Ovary (tissue), 9 donors: ENCODE data around the gene WIZ. TPM values are rescaled to one million over a fixed set of nuclear protein-coding genes. Genes with fewer than 3 reads are reported as not detected.

Experiments used
- DNase-seq, 5 donors: peaks; one replicate each; pipeline ENCODE4 v3.0.0-alpha.2; 2019 to 2020
- H3K27ac ChIP-seq, 2 donors: fragments of 200-600 bp; one replicate each; pipeline versions ENCODE4 v1.5.1 to v1.8.0; 2019 to 2022
- H3K27me3 ChIP-seq: fragments of 200-600 bp; one replicate; pipeline ENCODE4 v1.8.0; 2022
- H3K36me3 ChIP-seq: fragments of 200-600 bp; sonication (generic); one replicate; pipeline ENCODE4 v1.5.1; 2019
- H3K4me1 ChIP-seq: one replicate; pipeline ENCODE4 v1.8.1; 2013; ENCODE audit warnings: mild to moderate bottlenecking, moderate library complexity; ENCODE audit not compliant: insufficient read depth
- H3K4me3 ChIP-seq: fragments of 200-600 bp; sonication (generic); one replicate; pipeline ENCODE4 v1.5.1; 2017
- H3K9me3 ChIP-seq, 2 donors: fragments of 200-600 bp in 1 of 2; sonication (generic) in 1 of 2; one replicate each; pipeline versions ENCODE4 v1.5.1 to v1.8.1; 2013 to 2019; ENCODE audit warnings: mild to moderate bottlenecking in 1 of 2, moderate library complexity in 1 of 2
- EP300 ChIP-seq: sonication (generic); formaldehyde crosslinking; IDR thresholded peaks from one replicate; pipeline ENCODE4 v1.6.1; 2017; ENCODE audit warnings: antibody characterized with exemption
- POLR2A ChIP-seq: fragments of 450-650 bp; IDR thresholded peaks from one replicate; pipeline ENCODE4 v1.6.1; 2017; ENCODE audit warnings: antibody characterized with exemption, mild to moderate bottlenecking, moderate library complexity
- WGBS, 3 donors: extraction: QIAGEN DNeasy Blood & Tissue Kit in 1 of 3; methylation state at CpG; one replicate each; pipeline versions ENCODE4 v1.1.5 to v1.1.7; 2013 to 2017; 5-methylcytosine and 5-hydroxymethylcytosine counted together
- intact Hi-C, 4 donors: fragments of 100-400 bp; cut with DNase I; formaldehyde crosslinking; loops; one replicate each; pipeline versions ENCODE4 v1.11.0 to v1.15.1; 2022 to 2023
- polyA plus RNA-seq, 2 donors: library from polyadenylated mRNA; stranded (reverse); fragments of 200-250 nt in 1 of 2; fragments of 350-450 nt in 1 of 2; fragmentation: Illumina TruSeq in 1 of 2; extraction: RNeasy Lipid Tissue Mini Kit (QIAGEN cat#74804) in 1 of 2; gene quantifications; one replicate each; pipeline ENCODE4 v1.2.3, GENCODE V29; 2013 to 2014
- total RNA-seq, 7 donors: library from RNA; depleted of rRNA in 2 of 7; stranded (reverse); fragments of >200 nt in 2 of 7; fragmentation: NEBNext Ultra II Directional in 3 of 7; extraction: Animal tissue kit (Norgen Biotek cat#: 25700) in 3 of 7; gene quantifications; one replicate each; pipeline versions ENCODE4 v1.1.0 to v1.2.4, GENCODE V29; 2016 to 2023
- TF ChIP-seq, protein P1 (sequence below), 3 donors: fragments of 450-650 bp in 2 of 3; fragments of 200-600 bp in 1 of 3; IDR thresholded peaks; one replicate each; pipeline versions ENCODE4 v1.5.1 to v1.8.0; 2016 to 2022; ENCODE audit warnings: antibody characterized with exemption in 3 of 3, mild to moderate bottlenecking in 1 of 3
- donor health status: DM: no; HTN: no; CAD: no; lungs with moderate emphysema.
- donor health status: DM: no; HTN: no; CAD: no.
- donor health status: Bipolar disorder and iron deficiency.
- donor health status: DM: yes; HTN: yes; CAD: no.
- donor health status: DM: no; HTN: no; CAD: no.
- donor health status: DM: yes; HTN: yes; CAD: no.

The WIZ gene
- total and polyA plus RNA-seq, 9 donors = 4.8 to 46.5 (median 38.2) TPM

DNA sequence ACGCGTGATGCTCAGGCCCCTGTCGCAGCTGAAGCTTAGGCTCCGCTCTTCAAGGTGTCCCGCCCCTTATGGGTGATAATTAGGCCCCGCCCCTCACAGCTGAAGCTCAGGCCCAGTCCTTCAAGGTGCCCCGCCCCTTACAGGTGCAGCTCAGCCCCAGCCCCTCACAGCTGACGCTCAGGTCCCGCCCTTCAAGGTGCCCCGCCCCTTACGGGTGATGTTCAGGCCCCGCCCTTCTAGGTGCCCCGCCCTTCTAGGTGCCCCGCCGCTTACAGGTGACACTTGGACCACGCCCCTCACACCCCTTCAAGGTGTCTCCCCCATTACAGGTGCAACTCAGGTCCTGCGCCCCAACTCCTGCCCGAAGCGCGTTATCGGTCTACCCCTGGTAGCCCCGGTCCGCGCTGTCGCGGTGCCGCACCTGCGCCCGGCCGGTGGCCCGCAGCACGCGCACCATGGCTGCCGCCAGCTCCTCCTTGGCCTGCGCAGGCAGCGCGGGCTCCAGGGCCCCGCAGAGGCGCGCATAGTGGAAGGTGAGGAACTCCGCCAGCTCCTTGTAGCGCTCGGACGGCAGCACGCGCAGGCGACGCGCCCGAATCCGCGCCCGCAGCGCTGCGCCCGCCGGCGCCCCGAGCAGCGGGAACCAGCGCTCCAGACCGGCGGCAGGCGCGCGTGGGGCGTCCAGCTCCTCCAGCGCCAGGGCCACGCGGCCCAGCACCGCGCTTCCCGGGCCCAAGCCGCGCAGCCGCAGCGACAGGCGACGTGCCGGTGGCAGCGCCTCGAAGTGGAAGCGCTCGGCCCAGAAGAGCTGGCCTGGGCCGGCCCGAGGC is 7.3 kb upstream of the WIZ start:
- Histone ChIP-seq H3K27me3 (no peaks in the 10 kb centered on the region), H3K4me3 (no peak overlapping the region), H3K9me3 (no peaks in the 10 kb centered on the region), H3K4me1 (peaks cover 8% of the 10 kb centered on the region), H3K27ac (no peak overlapping the region), H3K36me3 (no peaks in the 10 kb centered on the region)
- TF ChIP-seq POLR2A (no peak), EP300 (no peak)
- TF ChIP-seq, protein P1, sequence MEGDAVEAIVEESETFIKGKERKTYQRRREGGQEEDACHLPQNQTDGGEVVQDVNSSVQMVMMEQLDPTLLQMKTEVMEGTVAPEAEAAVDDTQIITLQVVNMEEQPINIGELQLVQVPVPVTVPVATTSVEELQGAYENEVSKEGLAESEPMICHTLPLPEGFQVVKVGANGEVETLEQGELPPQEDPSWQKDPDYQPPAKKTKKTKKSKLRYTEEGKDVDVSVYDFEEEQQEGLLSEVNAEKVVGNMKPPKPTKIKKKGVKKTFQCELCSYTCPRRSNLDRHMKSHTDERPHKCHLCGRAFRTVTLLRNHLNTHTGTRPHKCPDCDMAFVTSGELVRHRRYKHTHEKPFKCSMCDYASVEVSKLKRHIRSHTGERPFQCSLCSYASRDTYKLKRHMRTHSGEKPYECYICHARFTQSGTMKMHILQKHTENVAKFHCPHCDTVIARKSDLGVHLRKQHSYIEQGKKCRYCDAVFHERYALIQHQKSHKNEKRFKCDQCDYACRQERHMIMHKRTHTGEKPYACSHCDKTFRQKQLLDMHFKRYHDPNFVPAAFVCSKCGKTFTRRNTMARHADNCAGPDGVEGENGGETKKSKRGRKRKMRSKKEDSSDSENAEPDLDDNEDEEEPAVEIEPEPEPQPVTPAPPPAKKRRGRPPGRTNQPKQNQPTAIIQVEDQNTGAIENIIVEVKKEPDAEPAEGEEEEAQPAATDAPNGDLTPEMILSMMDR (IDR thresholded peaks at IDR 0.05) = no peak
- intact Hi-C loops = no loop called here
- peak in 2 of 5 donors; percentile 24 to 35 for DNase-seq
- WGBS, 3 donors = 1 to 7% (median 6%) methylated on average over 53 to 86 of the region's 86 CpGs

DNA sequence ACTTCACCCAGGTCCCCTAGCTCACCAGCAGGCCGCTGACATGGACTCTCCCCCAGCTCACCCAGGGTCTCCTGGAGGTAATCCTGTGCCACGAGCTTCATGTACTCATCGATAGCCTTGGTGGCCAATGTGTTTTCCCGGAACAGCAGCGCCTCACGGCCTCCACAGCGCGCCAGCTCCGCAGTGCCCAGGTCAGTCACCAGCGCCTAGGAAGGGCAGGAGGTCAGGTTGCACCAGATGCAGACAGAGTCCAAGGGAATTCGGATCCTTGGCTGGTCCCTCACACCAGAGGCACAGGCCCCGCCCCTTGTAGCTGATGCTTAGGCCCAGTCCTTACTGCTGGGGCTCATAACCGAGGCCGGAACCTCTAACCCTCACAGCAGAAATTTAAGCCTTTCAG is 6.7 kb upstream of the WIZ start:
- Histone ChIP-seq H3K27me3 (no peaks in the 10 kb centered on the region), H3K4me3 (no peak overlapping the region), H3K9me3 (no peaks in the 10 kb centered on the region), H3K36me3 (no peaks in the 10 kb centered on the region), H3K4me1 (peaks cover 10% of the 10 kb centered on the region), H3K27ac (no peak overlapping the region)
- 18 to 21% (median 20%) methylated on average over 11 to 14 of the region's 14 CpGs for WGBS, 3 donors
- peak in 1 of 5 donors; percentile 21 for DNase-seq
- TF ChIP-seq, protein P1 (IDR thresholded peaks at IDR 0.05) = no peak
- TF ChIP-seq POLR2A (no peak), EP300 (no peak)
- intact Hi-C loops = no loop called here

DNA sequence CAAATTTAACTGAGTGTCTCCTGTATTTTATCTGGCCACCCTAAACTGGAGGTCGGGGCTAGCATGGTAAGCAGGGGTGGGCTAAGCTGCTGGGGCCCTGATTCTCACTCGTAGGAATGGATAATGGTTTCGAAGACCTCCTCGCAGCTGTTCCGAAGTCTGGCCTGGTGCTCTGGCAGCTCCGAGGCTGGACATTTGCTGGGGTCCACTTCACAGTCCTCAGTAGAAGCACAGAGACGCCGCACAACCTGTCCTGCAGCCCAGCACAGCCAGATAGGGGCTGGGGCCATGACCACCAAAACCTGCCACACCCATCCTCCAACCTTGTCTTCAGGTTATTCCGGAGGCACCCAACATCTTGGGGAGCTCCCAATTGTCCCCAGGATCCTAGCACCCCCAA is 6.2 kb upstream of the WIZ start:
- WGBS, 3 donors = 87 to 88% (median 87%) methylated on average over 9 of the region's 9 CpGs

DNA sequence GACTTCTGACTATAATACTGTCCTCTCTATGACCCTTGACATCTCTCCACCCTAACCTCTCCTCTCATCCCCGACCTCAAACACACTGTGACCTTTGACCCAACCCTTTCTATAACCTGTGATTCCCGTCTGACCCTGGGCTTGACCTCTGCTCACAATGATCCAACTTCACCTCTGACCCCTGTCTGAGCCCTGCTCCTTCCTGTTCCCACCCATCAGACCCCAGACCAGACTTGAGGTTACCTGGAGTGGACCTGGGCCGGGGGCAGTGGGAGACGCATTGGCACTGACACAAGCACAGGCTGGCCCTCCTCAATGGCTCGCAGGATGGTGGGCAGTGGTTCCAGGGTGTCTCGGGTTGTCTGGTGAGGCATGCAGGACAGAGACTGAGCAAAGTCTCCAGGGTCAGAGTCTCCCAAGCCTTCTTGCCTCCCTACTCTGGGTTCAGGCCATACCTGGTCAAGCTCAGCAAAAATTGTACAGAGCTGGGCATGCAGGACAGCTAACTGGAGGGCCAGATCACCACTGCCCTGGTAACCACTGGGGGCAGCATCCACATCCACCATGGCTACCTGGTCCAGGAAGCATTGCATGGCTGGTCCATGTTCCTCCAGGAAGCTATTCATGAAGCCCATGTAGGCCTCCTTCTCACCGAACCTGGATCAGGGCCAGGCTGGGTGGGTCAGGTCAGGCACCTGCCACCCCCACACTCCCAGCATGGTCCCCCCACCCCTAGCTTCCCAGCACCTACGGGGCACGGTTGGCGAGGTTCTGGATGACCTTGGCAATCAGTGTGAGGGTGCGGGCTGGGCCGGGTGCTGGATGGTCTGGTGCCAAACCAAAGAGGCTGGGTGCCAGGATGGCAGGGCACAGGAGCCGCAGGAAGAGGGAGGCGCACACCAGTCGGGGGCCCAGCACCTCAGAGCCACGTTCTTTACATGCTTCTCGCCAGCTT is 4.4 kb upstream of the WIZ start:
- no peaks in the 10 kb centered on the region for H3K9me3 ChIP-seq

More for the DNA sequence above, 6.2 kb upstream of the WIZ start:
- intact Hi-C loops = no loop called here
- TF ChIP-seq POLR2A (no peak), EP300 (no peak)
- TF ChIP-seq, protein P1 (IDR thresholded peaks at IDR 0.05) = no peak
- peak in 1 of 5 donors; percentile 10 for DNase-seq
- H3K4me1 ChIP-seq = peaks cover 10% of the 10 kb centered on the region
- no peak overlapping the region for H3K4me3 ChIP-seq
- no peaks in the 10 kb centered on the region for H3K36me3 ChIP-seq
- H3K27me3 ChIP-seq = no peaks in the 10 kb centered on the region
- no peak overlapping the region for H3K27ac ChIP-seq
- no peaks in the 10 kb centered on the region for H3K9me3 ChIP-seq

More for the DNA sequence above, 4.4 kb upstream of the WIZ start:
- H3K4me1 ChIP-seq = peaks cover 12% of the 10 kb centered on the region
- TF ChIP-seq EP300 (no peak), POLR2A (no peak)
- TF ChIP-seq, protein P1 (IDR thresholded peaks at IDR 0.05) = no peak
- peak in 2 of 5 donors; percentile 54 to 55 for DNase-seq
- H3K27me3 ChIP-seq = no peaks in the 10 kb centered on the region
- no peaks in the 10 kb centered on the region for H3K36me3 ChIP-seq
- intact Hi-C loops = no loop called here
- no peak overlapping the region for H3K27ac ChIP-seq
- 77 to 78% (median 78%) methylated on average over 17 of the region's 17 CpGs for WGBS, 3 donors
- no peak overlapping the region for H3K4me3 ChIP-seq
